HG03095 (cell line): ENCODE results near the gene CUL2.
A peak's percentile ranks its signal among the peaks of the same experiment; 100 is the strongest.
"Not testable (repeated sequence)": the region's sequence is repeated elsewhere in the genome, so short reads cannot be mapped to it uniquely, and the experiment has no call there.

Source experiments
- ATAC-seq: cut with Tn5 transposase; IDR thresholded peaks from one replicate; pipeline ENCODE4 v1.9.1; 2021; ENCODE audit warnings: moderate library complexity; ENCODE audit not compliant: unreplicated experiment

Gene CUL2

GRCh38 chr10:35080261-35080660 lies 9.9 kb downstream of the CUL2 start:
- not testable (repeated sequence) for ATAC-seq

DNA sequence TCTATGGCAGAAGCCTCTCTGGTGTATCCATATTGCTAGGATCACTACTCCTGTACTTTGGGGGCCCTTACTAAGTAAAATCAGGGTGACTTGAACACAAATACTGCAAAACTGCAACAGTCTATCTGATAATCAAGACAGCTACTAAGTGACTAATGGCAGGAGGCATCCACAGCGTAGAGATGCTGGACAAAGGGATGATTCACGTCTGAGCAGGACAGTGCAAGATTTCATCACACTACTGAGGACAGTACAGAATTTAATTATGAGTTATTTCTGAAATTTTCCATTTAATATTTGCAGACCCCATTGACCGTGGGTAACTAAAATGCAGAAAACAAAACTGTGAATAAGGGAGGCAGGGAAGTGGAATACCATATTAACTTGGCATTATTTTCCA lies 10.4 kb downstream of the CUL2 start:
- ATAC-seq = no peak

- no peak for ATAC-seq
These were observed 10.9 kb downstream of the CUL2 start for GRCh38 chr10:35079265-35079664.

GRCh38 chr10:35075228-35075627 lies 14.9 kb downstream of the CUL2 start:
- no peak for ATAC-seq

DNA sequence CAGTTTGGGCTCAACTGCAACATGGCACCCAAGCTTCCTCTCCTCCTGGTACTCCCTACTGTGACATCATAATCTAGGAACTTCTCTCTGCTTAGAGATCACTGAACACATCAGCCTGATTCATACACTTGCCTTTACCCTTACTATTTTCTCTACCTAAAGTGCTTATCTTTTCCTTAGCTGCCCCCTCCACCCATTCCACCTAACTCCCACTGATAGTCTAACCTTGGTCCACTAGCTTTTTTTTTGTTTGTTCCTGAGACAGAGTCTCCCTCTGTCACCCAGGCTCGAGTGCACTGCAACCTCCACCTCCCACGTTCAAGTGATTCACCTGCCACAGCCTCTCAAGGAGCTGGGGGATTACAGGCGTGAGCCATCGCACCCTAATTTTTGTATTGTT lies 15.9 kb downstream of the CUL2 start:
- no peak for ATAC-seq

GRCh38 chr10:35070521-35070920 lies 19.6 kb downstream of the CUL2 start:
- ATAC-seq = no peak

DNA sequence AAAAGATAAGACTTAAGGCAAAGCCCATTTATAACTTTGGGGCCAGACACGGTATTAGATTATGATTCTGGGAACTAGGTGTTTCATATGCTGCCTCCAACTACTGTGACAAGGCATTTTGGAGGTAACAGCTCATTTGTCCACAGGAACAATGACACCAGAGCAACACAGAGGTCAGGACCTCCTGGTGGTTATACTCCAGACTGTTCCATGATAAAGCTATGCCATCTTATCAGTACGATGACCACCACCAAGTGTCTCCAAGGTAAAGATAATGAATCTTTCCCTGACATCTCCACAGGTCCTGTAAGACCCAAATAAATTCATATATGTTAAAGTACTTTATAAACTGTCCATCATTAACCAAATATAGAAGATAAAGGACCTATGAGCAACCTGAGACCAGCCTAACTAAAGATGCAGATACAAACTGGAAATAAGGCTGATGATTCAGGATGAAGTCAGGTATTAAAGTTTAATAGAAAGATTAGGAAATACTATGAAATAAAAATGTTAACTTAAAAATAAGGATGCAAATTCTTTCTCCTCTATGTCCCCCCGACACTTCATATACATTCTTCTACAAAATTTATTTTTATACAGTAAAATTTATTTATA lies 26.2 kb downstream of the CUL2 start:
- no peak for ATAC-seq

DNA sequence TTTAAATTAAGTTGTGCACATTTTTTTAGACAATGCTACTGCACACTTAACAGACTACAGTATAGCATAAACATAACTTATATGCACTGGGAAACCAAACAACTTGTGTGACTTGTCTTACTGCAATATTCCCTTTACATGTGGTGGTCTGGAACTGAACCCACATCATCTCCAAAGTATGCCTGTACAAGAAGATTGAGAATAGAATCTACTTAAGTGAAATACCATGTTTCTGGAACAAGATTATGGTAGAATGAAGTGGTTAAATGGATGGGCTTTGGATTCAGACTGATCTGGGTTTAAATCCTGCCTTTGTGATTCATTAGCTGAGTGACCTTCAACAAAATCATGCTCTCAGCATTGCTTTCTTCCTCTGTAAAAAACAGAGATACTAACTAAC lies 30.7 kb downstream of the CUL2 start:
- no peak for ATAC-seq

DNA sequence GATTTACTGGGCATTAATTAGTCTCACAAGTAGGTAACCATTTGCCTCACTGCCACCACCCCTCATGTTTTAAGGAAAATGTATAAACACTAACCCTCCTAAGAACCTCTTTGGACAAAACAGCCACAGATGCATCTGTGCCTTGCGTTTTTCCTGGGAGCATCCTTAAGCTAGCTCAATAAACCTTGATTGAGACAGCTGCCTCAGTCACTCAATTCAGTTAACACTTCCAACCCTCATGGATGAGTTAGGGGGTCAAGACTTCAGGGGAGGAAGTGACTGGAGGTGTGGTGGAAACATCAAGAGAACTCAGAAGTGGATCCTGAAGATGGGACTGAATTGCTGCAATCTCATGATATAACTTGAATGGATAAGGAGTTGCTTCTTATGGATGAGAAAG lies 31.5 kb downstream of the CUL2 start:
- peak; percentile 8 for ATAC-seq

DNA sequence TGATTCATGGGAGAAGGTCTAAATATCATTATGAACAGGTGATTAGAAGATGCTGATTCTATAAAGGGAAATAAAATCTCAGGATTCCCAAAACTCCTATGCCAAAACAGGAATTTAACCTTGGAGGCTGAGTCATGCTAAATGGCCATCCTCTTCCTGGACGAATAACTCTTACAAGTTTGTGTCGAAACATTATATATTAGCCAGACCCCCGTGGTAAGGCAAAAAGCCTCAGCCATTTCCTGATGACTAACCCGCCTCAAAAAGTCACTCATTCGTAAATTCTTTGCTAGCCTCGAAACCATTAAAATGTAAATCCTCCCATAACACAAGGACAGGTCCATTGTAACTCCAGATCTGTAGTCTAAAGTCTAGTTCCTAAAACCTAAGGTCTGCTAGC lies 32.0 kb downstream of the CUL2 start:
- ATAC-seq = peak; percentile 51

GRCh38 chr10:35056686-35057085 lies 33.5 kb downstream of the CUL2 start:
- no peak for ATAC-seq

DNA sequence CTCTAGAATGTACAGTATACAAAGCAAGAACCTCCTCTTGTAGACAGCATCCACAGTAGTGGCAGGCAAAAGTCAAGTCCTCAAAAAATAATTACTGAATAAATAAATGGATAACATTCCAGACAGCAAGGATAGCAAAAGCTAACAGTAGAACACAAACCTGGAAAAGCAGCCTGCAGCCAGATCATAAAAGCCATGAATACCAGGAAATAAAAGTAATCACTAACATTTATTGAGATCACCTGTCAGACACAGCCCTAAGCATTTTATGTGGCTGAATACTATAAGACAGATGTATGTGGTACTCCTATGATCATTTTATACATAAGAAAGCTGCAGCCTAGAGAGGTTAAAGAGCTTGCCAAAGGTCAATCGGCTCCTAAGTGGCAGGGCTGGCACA lies 34.0 kb downstream of the CUL2 start:
- no peak for ATAC-seq

DNA sequence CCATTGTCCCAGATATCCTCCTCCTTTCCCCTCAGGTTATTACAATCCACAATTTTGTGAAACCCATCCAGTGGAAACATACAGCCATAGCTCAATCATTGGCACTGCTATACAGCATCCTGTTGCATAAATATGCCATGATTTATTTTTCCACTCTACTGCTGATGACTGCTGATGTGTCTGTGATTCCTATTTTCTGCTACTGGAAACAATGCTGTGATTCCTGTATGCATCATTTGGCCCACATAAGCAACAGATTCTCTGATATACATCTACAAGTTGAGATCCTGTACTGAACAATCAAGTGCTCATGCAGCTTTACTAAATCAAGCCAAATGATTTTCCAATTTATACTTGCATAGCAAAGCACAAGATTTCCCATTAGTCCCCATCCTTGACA lies 39.6 kb downstream of the CUL2 start:
- no peak for ATAC-seq

DNA sequence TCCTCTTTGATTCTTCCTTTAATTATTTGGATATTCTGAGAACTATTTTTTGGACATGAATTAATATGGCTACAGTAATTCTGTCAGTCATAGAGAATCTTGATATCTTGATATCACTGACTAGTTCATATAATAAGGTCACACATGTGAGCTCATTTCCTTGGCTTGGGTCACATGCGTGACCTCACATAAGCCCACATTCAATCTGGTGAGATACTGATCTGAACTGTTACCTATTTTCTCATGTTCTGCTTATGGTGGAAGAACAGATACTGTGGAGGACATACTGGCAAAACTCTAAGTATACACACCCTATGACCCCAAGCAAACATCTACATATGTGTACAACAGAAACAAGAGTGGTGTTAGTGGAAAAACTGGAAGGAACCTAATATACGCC lies 44.1 kb downstream of the CUL2 start:
- ATAC-seq = no peak

DNA sequence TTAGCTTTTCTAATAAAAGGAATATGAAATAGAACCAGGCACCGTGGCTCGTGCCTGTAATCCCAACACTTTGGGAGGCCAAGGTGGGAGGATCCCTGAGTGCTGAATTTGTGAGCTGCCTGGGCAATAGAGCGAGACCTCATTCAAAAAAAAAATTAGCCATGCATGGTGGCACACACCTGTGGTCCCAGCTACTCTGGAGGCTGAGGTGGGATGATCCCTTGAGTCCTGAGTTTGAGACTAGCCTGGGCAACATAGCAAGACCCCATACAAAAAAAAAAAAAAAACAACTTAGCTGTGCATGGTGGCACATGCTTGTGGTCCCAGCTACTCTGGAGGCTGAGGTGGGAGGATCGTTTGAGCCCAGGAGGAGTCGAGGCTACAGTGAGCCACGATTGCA lies 44.9 kb downstream of the CUL2 start:
- ATAC-seq = not testable (repeated sequence)

GRCh38 chr10:35043796-35044344 lies 46.3 kb downstream of the CUL2 start:
- no peak for ATAC-seq

- ATAC-seq = no peak
These were observed 47.4 kb downstream of the CUL2 start for GRCh38 chr10:35042783-35043182.

DNA sequence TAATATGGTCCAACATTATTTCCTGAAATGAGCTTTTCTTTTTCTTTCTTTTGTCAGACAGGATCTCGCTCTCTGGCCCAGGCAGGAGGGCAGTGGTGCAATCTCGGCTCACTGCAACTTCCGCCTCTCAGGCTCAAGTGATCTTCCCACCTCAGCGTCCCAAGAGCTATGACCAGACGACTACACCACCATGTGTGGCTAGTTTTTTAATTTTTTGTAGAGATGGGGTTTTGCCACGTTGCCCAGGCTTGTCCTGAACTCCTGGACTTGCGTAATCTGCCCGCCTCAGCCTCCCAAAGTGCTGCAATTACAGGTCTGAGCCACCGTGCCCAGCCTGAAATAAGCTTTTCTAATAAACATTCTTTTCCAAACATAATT lies 48.6 kb downstream of the CUL2 start:
- no peak for ATAC-seq

DNA sequence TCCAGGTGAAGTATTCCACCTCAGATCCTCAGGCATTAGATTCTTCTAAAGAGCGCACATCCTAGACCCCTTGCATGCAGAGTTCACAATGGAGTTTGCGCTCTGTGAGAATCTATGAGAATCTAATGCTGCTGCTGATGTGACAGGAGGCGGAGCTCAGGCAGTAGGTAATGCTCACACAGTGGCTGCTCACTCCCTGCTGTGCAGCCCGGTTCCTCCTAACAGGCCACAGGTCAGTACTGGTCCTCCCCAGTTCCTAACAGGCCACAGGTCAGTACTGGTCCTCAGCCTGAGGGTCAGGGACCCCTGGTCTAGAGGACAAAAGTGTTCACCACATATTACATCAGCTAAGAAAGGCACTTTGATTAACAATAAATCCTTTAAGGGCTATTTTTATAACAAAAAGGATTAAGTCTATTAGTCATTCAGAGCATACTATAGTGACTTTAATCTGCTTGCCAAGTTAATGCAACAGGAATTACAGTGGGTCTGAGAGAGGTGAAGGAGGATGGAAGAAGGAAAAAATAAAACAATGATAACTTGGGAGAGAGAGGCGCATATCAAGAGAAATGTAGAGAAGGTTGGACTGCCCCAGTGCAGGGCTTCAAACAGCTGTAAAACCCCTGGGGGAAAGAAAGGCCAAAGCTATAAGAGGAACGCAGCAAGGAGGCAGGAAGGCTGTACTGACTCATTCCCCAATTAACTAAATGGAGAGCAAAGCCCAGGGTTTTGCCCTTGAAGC lies 49.2 kb downstream of the CUL2 start:
- ATAC-seq = no peak

- no peak for ATAC-seq
These were observed 53.0 kb downstream of the CUL2 start for GRCh38 chr10:35037104-35037503.

- ATAC-seq = no peak
These were observed 54.5 kb downstream of the CUL2 start for GRCh38 chr10:35035606-35036005.

GRCh38 chr10:35027567-35027966 lies 62.6 kb downstream of the CUL2 start:
- ATAC-seq = no peak

- ATAC-seq = no peak
These were observed 64.2 kb downstream of the CUL2 start for GRCh38 chr10:35025916-35026315.
